IMR-90 (cell line): ENCODE measurements around the gene VEZT. TPM values are rescaled to one million over a fixed set of nuclear protein-coding genes. Genes with fewer than 3 reads are reported as not detected.

Source experiments
- ATAC-seq: fragments of 200-7000 bp; cut with Tn5 transposase; 2 replicates; pipeline ENCODE4 v1.9.1; 2020; ENCODE audit warnings: low read depth, mild to moderate bottlenecking, moderate library complexity
- BruUV-seq: library from RNA; stranded (reverse); fragments of 400-500 nt; replicated peaks from 2 replicates; lab custom pipeline; 2021; lab: Mats Ljungman, UMichigan
- CTCF ChIA-PET: fragments of 300-600 bp; formaldehyde crosslinking; extraction: SDS; loops from one replicate; lab custom pipeline; 2021; ENCODE audit warnings: antibody characterized with exemption; lab: Yijun Ruan, JAX
- POLR2A ChIA-PET: fragments of 300-600 bp; sonication (Branson Sonifier 250); formaldehyde crosslinking; loops from one replicate; lab custom pipeline; 2022; ENCODE audit warnings: antibody characterized with exemption; ENCODE audit not compliant: unreplicated experiment; lab: Charles Lee
- DNase-seq: peaks from one replicate; pipeline ENCODE4 v3.0.0; 2013
- H2AFZ ChIP-seq: replicated peaks from 2 replicates; pipeline ENCODE3; 2013; ENCODE audit warnings: low read length, mild to moderate bottlenecking; ENCODE audit not compliant: poor library complexity
- H2AK5ac ChIP-seq: 2 replicates; pipeline ENCODE4 v1.6.1; 2013; ENCODE audit warnings: low read depth, low read length, inconsistent platforms
- H2AK9ac ChIP-seq: replicated peaks from 2 replicates; pipeline ENCODE3; 2013; ENCODE audit warnings: mild to moderate bottlenecking, low read depth, low read length, moderate library complexity; ENCODE audit not compliant: poor library complexity
- H2BK120ac ChIP-seq: 2 replicates; pipeline ENCODE4 v1.6.1; 2013; ENCODE audit warnings: low read depth, low read length, inconsistent platforms
- H2BK15ac ChIP-seq: 3 replicates; pipeline ENCODE4 v1.6.1; 2013; ENCODE audit warnings: low read depth, low read length, inconsistent platforms
- H2BK20ac ChIP-seq: 2 replicates; pipeline ENCODE4 v1.6.1; 2013; ENCODE audit warnings: low read depth, mild to moderate bottlenecking, inconsistent platforms, low read length, moderate library complexity
- H2BK5ac ChIP-seq: 2 replicates; pipeline ENCODE4 v1.6.1; 2013; ENCODE audit warnings: mild to moderate bottlenecking, low read depth, low read length, inconsistent platforms; ENCODE audit not compliant: poor library complexity, severe bottlenecking
- H3K14ac ChIP-seq: replicated peaks from 2 replicates; pipeline ENCODE4 v1.6.1; 2013; ENCODE audit warnings: low read depth, low read length, inconsistent platforms
- H3K18ac ChIP-seq: 2 replicates; pipeline ENCODE4 v1.6.1; 2013; ENCODE audit warnings: low read depth, low read length, control low read depth
- H3K23ac ChIP-seq: 2 replicates; pipeline ENCODE4 v1.6.1; 2013; ENCODE audit warnings: low read depth, low read length, inconsistent platforms
- H3K27ac ChIP-seq: 2 replicates; pipeline ENCODE4 v1.5.1; 2013; ENCODE audit warnings: mild to moderate bottlenecking, control low read depth, low read length; ENCODE audit not compliant: insufficient read depth
- H3K27me3 ChIP-seq: 2 replicates; pipeline ENCODE4 v1.6.1; 2013; ENCODE audit warnings: low read length; ENCODE audit not compliant: control insufficient read depth, insufficient read depth
- H3K36me3 ChIP-seq: 2 replicates; pipeline ENCODE4 v1.6.1; 2013; ENCODE audit warnings: low read length, mixed read lengths; ENCODE audit not compliant: control insufficient read depth, insufficient read depth
- H3K4ac ChIP-seq: 2 replicates; pipeline ENCODE4 v1.6.1; 2013; ENCODE audit warnings: low read depth, low read length, inconsistent platforms
- H3K4me1 ChIP-seq: 2 replicates; pipeline ENCODE4 v1.6.1; 2013; ENCODE audit warnings: low read length, mixed read lengths; ENCODE audit not compliant: control insufficient read depth, insufficient read depth
- H3K4me2 ChIP-seq: 2 replicates; pipeline ENCODE4 v1.6.1; 2013; ENCODE audit warnings: low read depth, mild to moderate bottlenecking, control low read depth, low read length, moderate library complexity
- H3K4me3 ChIP-seq: 2 replicates; pipeline ENCODE4 v1.5.1; 2013; ENCODE audit warnings: low read depth, mild to moderate bottlenecking, control low read depth, low read length, moderate library complexity; ENCODE audit not compliant: insufficient read depth
- H3K56ac ChIP-seq: 2 replicates; pipeline ENCODE4 v1.6.1; 2013; ENCODE audit warnings: low read length, inconsistent platforms; ENCODE audit not compliant: insufficient read depth; ENCODE audit errors: extremely low read depth
- H3K79me1 ChIP-seq, 2 experiments: 2 replicates each; pipeline ENCODE4 v1.6.1; 2013; ENCODE audit warnings: low read length in 2 of 2, inconsistent platforms in 1 of 2, low read depth in 1 of 2
- H3K9ac ChIP-seq: 2 replicates; pipeline ENCODE4 v1.6.1; 2013; ENCODE audit warnings: low read depth, low read length, control low read depth
- H3K9me1 ChIP-seq: 2 replicates; pipeline ENCODE4 v1.6.1; 2013; ENCODE audit warnings: low read length, inconsistent platforms; ENCODE audit not compliant: insufficient read depth
- H3K9me3 ChIP-seq: 2 replicates; pipeline ENCODE4 v1.6.1; 2013; ENCODE audit warnings: low read length; ENCODE audit not compliant: control insufficient read depth, insufficient read depth
- H4K20me1 ChIP-seq: 2 replicates; pipeline ENCODE4 v1.6.1; 2013; ENCODE audit warnings: low read length, inconsistent platforms; ENCODE audit not compliant: insufficient read depth
- H4K5ac ChIP-seq: 2 replicates; pipeline ENCODE4 v1.6.1; 2013; ENCODE audit warnings: mild to moderate bottlenecking, low read depth, low read length, control low read depth
- H4K8ac ChIP-seq, 2 experiments: 2 replicates each; pipeline ENCODE4 v1.6.1; 2013; ENCODE audit warnings: low read depth in 2 of 2, low read length in 2 of 2, control low read depth in 1 of 2, inconsistent platforms in 1 of 2
- H4K91ac ChIP-seq: 2 replicates; pipeline ENCODE4 v1.6.1; 2013; ENCODE audit warnings: low read depth, low read length, inconsistent platforms; ENCODE audit not compliant: insufficient read depth
- CEBPB ChIP-seq: IDR thresholded peaks from 2 replicates; pipeline ENCODE4 v1.6.1; 2012; ENCODE audit warnings: low read depth, low read length, improper control_type of control experiment
- MXI1 ChIP-seq: IDR thresholded peaks from 2 replicates; pipeline ENCODE4 v1.6.1; 2012; ENCODE audit warnings: low read depth, mild to moderate bottlenecking, low read length, moderate library complexity, borderline replicate concordance
- WGBS, 2 experiments: methylation state at CpG; one replicate each; pipeline versions ENCODE4 v1.1.5 to v1.1.7; 2013; ENCODE audit warnings: missing lambda C conversion rate in 2 of 2; ENCODE audit not compliant: insufficient read length in 1 of 2; ENCODE audit errors: extremely low coverage in 2 of 2; 5-methylcytosine and 5-hydroxymethylcytosine counted together
- dilution Hi-C: fragments of 300-500 bp; cut with HindIII; formaldehyde crosslinking; loops from one replicate; pipeline ENCODE4 v1.14.3; 2018; ENCODE audit warnings: low sequenced_read_pairs; ENCODE audit not compliant: unreplicated experiment
- in situ Hi-C: fragments of 300-500 bp; cut with MboI; formaldehyde crosslinking; loops from 3 replicates; pipeline ENCODE4 v1.14.3; 2019; ENCODE audit warnings: low sequenced_read_pairs, inconsistent platforms, mixed read lengths
- intact Hi-C: fragments of 100-400 bp; cut with micrococcal nuclease; formaldehyde crosslinking; loops from 2 replicates; pipeline ENCODE4 v1.10.0; 2022
- polyA plus RNA-seq, 3 experiments: library from polyadenylated mRNA; depleted of rRNA; stranded (reverse); fragments of >200 nt; gene quantifications; 2 replicates each; pipeline ENCODE4 v1.2.3, GENCODE V29; 2012; ENCODE audit warnings: low replicate concordance in 1 of 3
- total RNA-seq: library from RNA; depleted of rRNA; stranded (reverse); fragments of >200 nt; gene quantifications from 2 replicates; pipeline ENCODE4 v1.2.3, GENCODE V29; 2012

The VEZT gene
- total and polyA plus RNA-seq, 2 of the 4 experiments (the other 2 are of a cell fraction) = 54.5 to 90.2 TPM

- Histone ChIP-seq H2BK5ac (peak overlapping the region; percentile 56), H3K23ac (no peak overlapping the region), H2AK5ac (no peak overlapping the region), H2AFZ (no peak overlapping the region), H2BK20ac (peak overlapping the region; percentile 53; the same call in 1 of the 2 replicates), H3K9me3 (no peaks in the 10 kb centered on the region), H3K4me2 (peak overlapping the region; percentile 60; the same call in 1 of the 2 replicates), H3K4me3 (no peak overlapping the region), H3K79me1 (peaks cover 19 to 39% of the 10 kb centered on the region in 2 experiments), H3K9ac (no peak overlapping the region), H4K8ac (peak overlapping the region in 1 of 2 experiments; percentile 62; a peak in 2 of 4 replicates), H3K4me1 (peaks cover 24% of the 10 kb centered on the region), H4K91ac (peak overlapping the region; percentile 17; the same call in 1 of the 2 replicates), H3K4ac (peak overlapping the region; percentile 65), H3K18ac (peak overlapping the region; percentile 16; the same call in 1 of the 2 replicates), H2BK120ac (peak overlapping the region; percentile 77; the same call in 1 of the 2 replicates), H3K27ac (no peak overlapping the region), H4K20me1 (no peaks in the 10 kb centered on the region), H3K36me3 (no peaks in the 10 kb centered on the region), H3K14ac (0 out of 2 replicates have a peak overlapping the region, but pooled peaks have one; percentile 53), H2BK15ac (peak overlapping the region; percentile 74; the same call in 1 of the 3 replicates), H4K5ac (no peak overlapping the region), H2AK9ac (no peak overlapping the region), H3K27me3 (no peaks in the 10 kb centered on the region), H3K56ac (no peak overlapping the region), H3K9me1 (peaks cover 11% of the 10 kb centered on the region)
- dilution Hi-C loops = no loop called here
- DNase-seq (peak; percentile 64), ATAC-seq (no peak)
- WGBS, 2 experiments = no CpG with 5 or more reads among the region's 4 CpGs
- intact Hi-C loops = no loop called here
- no TSS peak for BruUV-seq
- ChIA-PET CTCF (interaction anchor here (0.6 kb wide), 1 partner anchor 20 kb away, joined by 4 read pairs; no protein-coding TSS in a partner anchor), POLR2A (no interaction called here)
- in situ Hi-C loops = no loop called here
- peak; percentile 69 for TF ChIP-seq CEBPB
- no peak for TF ChIP-seq MXI1
Measured at GRCh38 chr12:95201056-95201670, 16.4 kb upstream of the VEZT start.
